Osteocyte (in vitro differentiated cells): ENCODE measurements around the gene GRHL3. TPM values are rescaled to one million over a fixed set of nuclear protein-coding genes. Genes with fewer than 3 reads are reported as not detected.
"Not testable (repeated sequence)": the region's sequence is repeated elsewhere in the genome, so short reads cannot be mapped to it uniquely, and the experiment has no call there.

Experiments used
- DNase-seq: peaks from one replicate; pipeline ENCODE4 v3.0.0; 2021; ENCODE audit warnings: mixed read lengths; ENCODE audit not compliant: unreplicated experiment; ENCODE audit errors: extremely low spot score
- H3K27ac Mint-ChIP-seq: one replicate; pipeline ENCODE4 v1.8.0; 2021; ENCODE audit warnings: mild to moderate bottlenecking, mixed read lengths; ENCODE audit not compliant: unreplicated experiment
- H3K27me3 Mint-ChIP-seq: one replicate; pipeline ENCODE4 v1.8.0; 2021; ENCODE audit warnings: mixed read lengths; ENCODE audit not compliant: unreplicated experiment
- H3K36me3 Mint-ChIP-seq: one replicate; pipeline ENCODE4 v1.8.0; 2021; ENCODE audit warnings: mixed read lengths; ENCODE audit not compliant: unreplicated experiment
- H3K4me1 Mint-ChIP-seq: one replicate; pipeline ENCODE4 v1.8.0; 2021; ENCODE audit warnings: mixed read lengths; ENCODE audit not compliant: unreplicated experiment
- H3K4me3 Mint-ChIP-seq: one replicate; pipeline ENCODE4 v1.8.0; 2021; ENCODE audit warnings: mild to moderate bottlenecking, moderate library complexity, mixed read lengths; ENCODE audit not compliant: unreplicated experiment
- H3K9me3 Mint-ChIP-seq: one replicate; pipeline ENCODE4 v1.8.0; 2021; ENCODE audit warnings: mixed read lengths; ENCODE audit not compliant: unreplicated experiment
- long read RNA-seq: library from polyadenylated mRNA; unstranded; transcript quantifications from one replicate; pipeline ENCODE4 v2.0.0, GENCODE V29; 2021
- total RNA-seq: library from RNA; stranded (reverse); gene quantifications from 2 replicates; pipeline ENCODE4 v1.2.1, GENCODE V29; 2021
- TF ChIP-seq, protein P1 (sequence below): fragments of 200-600 bp; sonication (generic); IDR thresholded peaks from 2 replicates; pipeline ENCODE4 v1.5.0; 2021; ENCODE audit warnings: antibody characterized with exemption, mild to moderate bottlenecking, moderate library complexity

Gene GRHL3
- not detected in 2 replicates for total RNA-seq
- long read RNA-seq: 0 reads

DNA sequence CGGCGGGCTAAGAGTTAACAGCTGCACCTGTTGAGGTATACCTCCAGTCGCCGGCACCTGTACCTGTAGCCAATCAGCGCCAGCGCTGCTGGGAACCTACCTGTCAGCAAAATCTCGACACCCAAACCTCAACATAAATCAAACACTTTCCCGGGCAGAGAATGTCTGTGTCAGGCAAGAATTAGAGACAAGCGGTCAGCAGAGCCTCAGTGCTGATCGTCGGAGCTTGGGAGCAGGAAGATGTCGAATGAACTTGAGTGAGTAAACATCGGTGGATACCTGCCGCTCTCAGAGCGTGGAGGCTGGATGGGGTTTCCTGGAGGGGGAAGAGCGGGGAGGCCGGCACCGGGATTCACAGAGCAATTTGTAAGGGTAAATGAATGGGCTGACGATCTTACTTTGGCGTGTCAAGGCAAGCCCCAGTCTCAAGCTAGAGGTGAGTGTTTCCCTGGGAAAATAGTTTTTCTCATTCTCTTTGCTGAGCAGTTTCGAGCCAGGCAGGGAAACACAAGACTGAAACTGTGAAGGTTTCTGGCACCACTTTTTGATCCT, at the start of gene GRHL3:
Gene GRHL3 (plus strand): TSS at position 46 of the 552 bp plus-strand sequence. CDS start 195 bp downstream, at position 241.
- Mint-ChIP-seq H3K4me3 (peak within 1 kb of the TSS; percentile 49), H3K36me3 (no peaks in the 10 kb centered on the region), H3K4me1 (peaks cover 37% of the 10 kb centered on the region), H3K9me3 (no peaks in the 10 kb centered on the region), H3K27ac (no peak within 1 kb of the TSS), H3K27me3 (peaks cover 27% of the 10 kb centered on the region)
- TF ChIP-seq, protein P1, sequence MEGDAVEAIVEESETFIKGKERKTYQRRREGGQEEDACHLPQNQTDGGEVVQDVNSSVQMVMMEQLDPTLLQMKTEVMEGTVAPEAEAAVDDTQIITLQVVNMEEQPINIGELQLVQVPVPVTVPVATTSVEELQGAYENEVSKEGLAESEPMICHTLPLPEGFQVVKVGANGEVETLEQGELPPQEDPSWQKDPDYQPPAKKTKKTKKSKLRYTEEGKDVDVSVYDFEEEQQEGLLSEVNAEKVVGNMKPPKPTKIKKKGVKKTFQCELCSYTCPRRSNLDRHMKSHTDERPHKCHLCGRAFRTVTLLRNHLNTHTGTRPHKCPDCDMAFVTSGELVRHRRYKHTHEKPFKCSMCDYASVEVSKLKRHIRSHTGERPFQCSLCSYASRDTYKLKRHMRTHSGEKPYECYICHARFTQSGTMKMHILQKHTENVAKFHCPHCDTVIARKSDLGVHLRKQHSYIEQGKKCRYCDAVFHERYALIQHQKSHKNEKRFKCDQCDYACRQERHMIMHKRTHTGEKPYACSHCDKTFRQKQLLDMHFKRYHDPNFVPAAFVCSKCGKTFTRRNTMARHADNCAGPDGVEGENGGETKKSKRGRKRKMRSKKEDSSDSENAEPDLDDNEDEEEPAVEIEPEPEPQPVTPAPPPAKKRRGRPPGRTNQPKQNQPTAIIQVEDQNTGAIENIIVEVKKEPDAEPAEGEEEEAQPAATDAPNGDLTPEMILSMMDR: no peak
- no peak for DNase-seq

DNA sequence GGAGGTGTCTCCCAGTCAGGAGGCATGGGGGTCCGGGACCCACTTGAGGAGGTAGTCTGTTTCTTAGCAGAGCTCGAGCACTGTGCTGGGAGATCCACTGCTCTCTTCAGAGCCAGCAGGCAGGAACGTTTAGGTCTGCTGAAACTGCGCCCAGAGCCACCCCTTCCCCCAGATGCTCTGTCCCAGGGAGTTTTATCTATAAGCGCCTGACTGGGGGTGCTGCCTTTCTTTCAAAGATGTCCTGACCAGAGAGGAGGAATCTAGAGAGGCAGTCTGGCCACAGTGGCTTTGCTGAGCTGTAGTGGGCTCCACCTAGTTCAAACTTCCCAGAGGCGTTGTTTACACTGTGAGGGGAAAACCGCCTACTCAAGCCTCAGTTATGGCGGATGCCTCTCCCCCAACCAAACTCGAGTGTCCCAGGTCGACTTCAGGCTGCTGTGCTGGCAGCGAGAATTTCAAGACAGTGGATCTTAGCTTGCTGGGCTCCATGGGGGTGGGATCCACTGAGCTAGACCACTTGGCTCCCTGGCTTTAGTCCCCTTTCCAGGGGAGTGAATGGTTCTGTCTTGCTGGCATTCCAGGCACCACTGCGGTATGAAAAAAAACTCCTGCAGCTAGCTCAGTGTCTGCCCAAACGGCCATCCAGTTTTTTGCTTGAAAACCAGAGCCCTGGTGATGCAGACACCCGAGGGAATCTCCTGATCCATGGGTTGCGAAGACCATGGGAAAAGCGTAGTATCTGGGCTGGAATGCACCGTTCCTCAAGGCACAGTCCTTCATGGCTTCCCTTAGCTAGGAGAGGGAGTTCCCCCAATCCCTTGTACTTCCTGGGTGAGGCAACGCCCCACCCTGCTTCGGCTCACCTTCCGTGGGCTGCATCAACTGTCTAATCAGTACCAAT, 44.7 kb upstream of the GRHL3 start:
- H3K4me1 Mint-ChIP-seq, H3K36me3 Mint-ChIP-seq, DNase-seq, H3K27ac Mint-ChIP-seq, H3K4me3 Mint-ChIP-seq: not testable (repeated sequence)
- Mint-ChIP-seq H3K27me3 (peaks cover 14% of the 10 kb centered on the region), H3K9me3 (peaks cover 23% of the 10 kb centered on the region)

DNA sequence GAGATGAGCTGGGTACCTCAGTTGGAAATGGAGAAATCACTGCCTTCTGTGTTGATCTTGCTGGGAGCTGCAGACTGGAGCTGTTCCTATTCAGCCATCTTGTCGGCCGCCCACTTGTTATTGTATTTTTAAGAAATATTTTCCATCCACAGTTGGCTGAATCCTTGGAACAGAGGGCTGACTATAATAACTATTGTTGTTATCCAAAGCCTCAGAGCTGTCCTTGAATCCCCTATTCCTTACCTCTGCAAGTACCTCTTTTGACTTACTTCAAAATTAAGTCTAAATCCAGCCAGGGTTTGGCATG, 44.1 kb upstream of the GRHL3 start:
- peaks cover 23% of the 10 kb centered on the region for H3K9me3 Mint-ChIP-seq
- H3K4me3 Mint-ChIP-seq: no peak overlapping the region
- no peak overlapping the region for H3K27ac Mint-ChIP-seq
- TF ChIP-seq, protein P1: no peak
- no peak for DNase-seq
- H3K36me3 Mint-ChIP-seq: peaks cover 8% of the 10 kb centered on the region
- peaks cover 14% of the 10 kb centered on the region for H3K27me3 Mint-ChIP-seq
- peaks cover 6% of the 10 kb centered on the region for H3K4me1 Mint-ChIP-seq

DNA sequence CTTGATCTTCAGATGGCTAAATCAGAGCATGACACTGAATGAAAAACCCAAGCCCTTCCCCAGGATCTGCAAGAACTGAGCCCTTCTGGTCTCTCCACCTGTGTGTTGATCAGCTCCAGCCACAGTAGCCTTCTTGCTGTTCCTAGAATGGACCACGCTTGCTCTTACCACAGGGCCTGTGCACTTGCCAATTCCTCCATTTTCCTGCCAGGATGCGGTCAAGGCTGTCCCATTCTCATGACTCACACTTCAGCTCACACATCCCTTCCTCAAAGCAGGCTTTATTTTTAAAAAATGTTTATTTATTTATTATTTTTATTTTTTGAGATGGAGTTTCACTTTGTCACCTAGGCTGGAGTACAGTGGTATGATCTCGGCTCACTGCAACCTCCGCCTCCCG, 43.6 kb upstream of the GRHL3 start:
- TF ChIP-seq, protein P1: no peak
- peaks cover 6% of the 10 kb centered on the region for H3K36me3 Mint-ChIP-seq
- peaks cover 15% of the 10 kb centered on the region for H3K27me3 Mint-ChIP-seq
- H3K27ac Mint-ChIP-seq: no peak overlapping the region
- H3K4me3 Mint-ChIP-seq: no peak overlapping the region
- peaks cover 6% of the 10 kb centered on the region for H3K4me1 Mint-ChIP-seq
- no peak for DNase-seq
- peaks cover 23% of the 10 kb centered on the region for H3K9me3 Mint-ChIP-seq

DNA sequence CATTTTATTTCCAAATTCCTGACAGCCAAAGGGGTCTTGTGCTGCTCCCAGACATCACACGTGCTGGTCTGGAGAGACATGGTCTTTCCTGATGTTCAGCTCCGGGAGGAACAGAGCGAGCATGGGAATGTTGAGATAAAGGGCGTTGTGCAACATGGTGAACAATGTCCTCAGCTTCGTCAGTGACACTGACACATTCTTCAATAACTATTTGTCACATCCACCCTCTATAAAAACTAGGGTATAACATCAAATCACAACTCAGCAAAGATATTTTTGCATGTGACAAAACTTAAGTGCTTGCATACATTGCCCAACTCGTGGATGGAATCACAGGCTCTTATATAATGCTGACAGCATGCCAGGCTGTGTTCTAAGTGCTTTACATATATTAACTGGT, 42.4 kb upstream of the GRHL3 start:
- no peak overlapping the region for H3K4me3 Mint-ChIP-seq
- H3K36me3 Mint-ChIP-seq: peaks cover 6% of the 10 kb centered on the region
- H3K27me3 Mint-ChIP-seq: peaks cover 16% of the 10 kb centered on the region
- TF ChIP-seq, protein P1: no peak
- no peak for DNase-seq
- H3K4me1 Mint-ChIP-seq: peaks cover 6% of the 10 kb centered on the region
- H3K9me3 Mint-ChIP-seq: peaks cover 22% of the 10 kb centered on the region
- no peak overlapping the region for H3K27ac Mint-ChIP-seq
